Measurements from ENCODE around the gene KRT71.

KRT71 gene

DNA sequence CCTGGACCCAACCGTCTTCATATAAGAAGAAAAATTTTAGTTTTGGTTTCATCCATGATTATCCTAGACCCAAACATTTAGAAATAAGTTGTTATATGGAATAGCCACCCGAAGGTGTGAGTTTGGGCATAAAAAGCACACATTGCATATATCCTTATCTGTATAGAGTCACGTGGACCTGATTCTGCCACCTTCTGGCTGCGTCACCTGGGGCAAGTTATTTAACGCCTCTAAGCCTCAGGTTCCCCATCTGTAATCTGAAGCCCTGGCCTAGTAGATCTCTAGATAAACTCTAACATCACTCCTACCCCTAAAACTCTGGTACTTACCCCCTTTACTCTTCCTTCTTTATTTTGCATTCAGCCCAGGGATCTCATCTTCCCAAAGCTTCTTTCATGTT, 18.5 kb downstream of the KRT71 start:
- Histone ChIP-seq H3K4me3 (ENCODE audit: low read depth, low read length, poor library complexity, severe bottlenecking) (no peak overlapping the region), H3K4me2 (ENCODE audit: low read length) (no peak overlapping the region), H3K27me3 (ENCODE audit: insufficient read depth, low read length) (no peaks in the 10 kb centered on the region; the same call in 1 of the 2 replicates), H4K20me1 (ENCODE audit: insufficient read depth, low read length) (no peaks in the 10 kb centered on the region), H3K9ac (ENCODE audit: low read length) (no peak overlapping the region), H3F3A (ENCODE audit: insufficient read depth, low read length) (no peaks in the 10 kb centered on the region), H3K4me1 (ENCODE audit: insufficient read depth, low read length, severe bottlenecking) (no peaks in the 10 kb centered on the region), H3K79me2 (ENCODE audit: insufficient read depth, low read length) (no peaks in the 10 kb centered on the region), H2AFZ (ENCODE audit: low read length) (no peak overlapping the region), H3K9me3 (ENCODE audit: low read length) (no peaks in the 10 kb centered on the region), H3K9me2 (ENCODE audit: low read depth, low read length) (no peaks in the 10 kb centered on the region), H3K27ac (ENCODE audit: low read depth, low read length, poor library complexity, severe bottlenecking) (no peak overlapping the region), H3K36me3 (ENCODE audit: insufficient read depth, low read length) (no peaks in the 10 kb centered on the region)
- peak; percentile 54 for TF ChIP-seq CTCF (IDR thresholded peaks at IDR 0.05; ENCODE audit: low read length)
- TF ChIP-seq EZH2 (IDR thresholded peaks at IDR 0.05; ENCODE audit: borderline replicate concordance, low read length) = no peak

GRCh38 chr12:52533686-52534470, 19.1 kb downstream of the KRT71 start:
- H3K79me2 ChIP-seq (ENCODE audit: insufficient read depth, low read length) = no peaks in the 10 kb centered on the region
- H3K4me3 ChIP-seq (ENCODE audit: low read depth, low read length, poor library complexity, severe bottlenecking) = no peak overlapping the region
- no peaks in the 10 kb centered on the region for H3K36me3 ChIP-seq (ENCODE audit: insufficient read depth, low read length)
- no peaks in the 10 kb centered on the region for H4K20me1 ChIP-seq (ENCODE audit: insufficient read depth, low read length)
- no peak overlapping the region for H3K4me2 ChIP-seq (ENCODE audit: low read length)
- no peaks in the 10 kb centered on the region for H3K4me1 ChIP-seq (ENCODE audit: insufficient read depth, low read length, severe bottlenecking)
- no peaks in the 10 kb centered on the region for H3K9me3 ChIP-seq (ENCODE audit: low read length)
- TF ChIP-seq CTCF (IDR thresholded peaks at IDR 0.05; ENCODE audit: low read length) = no peak
- no peak for TF ChIP-seq EZH2 (IDR thresholded peaks at IDR 0.05; ENCODE audit: borderline replicate concordance, low read length)
- no peaks in the 10 kb centered on the region for H3K9me2 ChIP-seq (ENCODE audit: low read depth, low read length)
- H3K27me3 ChIP-seq (ENCODE audit: insufficient read depth, low read length) = no peaks in the 10 kb centered on the region; the same call in 1 of the 2 replicates
- H3K27ac ChIP-seq (ENCODE audit: low read depth, low read length, poor library complexity, severe bottlenecking) = no peak overlapping the region
- H3K9ac ChIP-seq (ENCODE audit: low read length) = no peak overlapping the region
- no peak overlapping the region for H2AFZ ChIP-seq (ENCODE audit: low read length)
- H3F3A ChIP-seq (ENCODE audit: insufficient read depth, low read length) = no peaks in the 10 kb centered on the region

GRCh38 chr12:52532636-52533035, 20.3 kb downstream of the KRT71 start:
- Histone ChIP-seq H3K36me3 (ENCODE audit: insufficient read depth, low read length) (no peaks in the 10 kb centered on the region), H3K79me2 (ENCODE audit: insufficient read depth, low read length) (no peaks in the 10 kb centered on the region), H3K4me2 (ENCODE audit: low read length) (no peak overlapping the region), H3K9me3 (ENCODE audit: low read length) (no peaks in the 10 kb centered on the region), H3K27ac (ENCODE audit: low read depth, low read length, poor library complexity, severe bottlenecking) (no peak overlapping the region), H3K27me3 (ENCODE audit: insufficient read depth, low read length) (no peaks in the 10 kb centered on the region; the same call in 1 of the 2 replicates), H3K4me1 (ENCODE audit: insufficient read depth, low read length, severe bottlenecking) (no peaks in the 10 kb centered on the region), H3F3A (ENCODE audit: insufficient read depth, low read length) (no peaks in the 10 kb centered on the region), H3K9me2 (ENCODE audit: low read depth, low read length) (no peaks in the 10 kb centered on the region), H3K9ac (ENCODE audit: low read length) (no peak overlapping the region), H3K4me3 (ENCODE audit: low read depth, low read length, poor library complexity, severe bottlenecking) (no peak overlapping the region), H2AFZ (ENCODE audit: low read length) (no peak overlapping the region), H4K20me1 (ENCODE audit: insufficient read depth, low read length) (no peaks in the 10 kb centered on the region)
- TF ChIP-seq EZH2 (IDR thresholded peaks at IDR 0.05; ENCODE audit: borderline replicate concordance, low read length) = no peak
- no peak for TF ChIP-seq CTCF (IDR thresholded peaks at IDR 0.05; ENCODE audit: low read length)

Data from OCI-LY1 (cell line).